Thoracic aorta (tissue), 2 donors: ENCODE results near the gene SMC3. TPM values are rescaled to one million over a fixed set of nuclear protein-coding genes. Genes with fewer than 3 reads are reported as not detected.

Experiments
- ATAC-seq: fragments of 150-250 bp; one replicate; pipeline ENCODE4 v1.8.0; 2017; ENCODE audit warnings: low read depth; ENCODE audit not compliant: insufficient number of reproducible peaks, low FRiP score
- DNase-seq: peaks from one replicate; pipeline ENCODE4 v3.0.0-alpha.2; 2020; ENCODE audit warnings: low spot score
- H3K27ac ChIP-seq, 2 donors: fragments of 200-600 bp; sonication (generic); 1 replicate in 1 of 2; 2 replicates in 1 of 2; pipeline ENCODE4 v1.5.1; 2016; ENCODE audit warnings: mild to moderate bottlenecking in 2 of 2, moderate library complexity in 2 of 2
- H3K27me3 ChIP-seq: fragments of 200-600 bp; sonication (generic); replicated peaks from 2 replicates; pipeline ENCODE4 v1.6.0; 2016; ENCODE audit warnings: mild to moderate bottlenecking; ENCODE audit not compliant: insufficient read depth
- H3K36me3 ChIP-seq: fragments of 200-600 bp; sonication (generic); one replicate; pipeline ENCODE4 v1.5.1; 2016
- H3K4me1 ChIP-seq, 2 donors: fragments of 200-600 bp; sonication (generic); 1 replicate in 1 of 2; 2 replicates in 1 of 2; pipeline versions ENCODE4 v1.5.1 to v1.6.0; 2016; ENCODE audit warnings: low read depth in 2 of 2, mild to moderate bottlenecking in 1 of 2; ENCODE audit not compliant: control insufficient read depth in 1 of 2
- H3K4me3 ChIP-seq: fragments of 200-600 bp; sonication (generic); 2 replicates; pipeline ENCODE4 v1.5.1; 2016; ENCODE audit warnings: mild to moderate bottlenecking
- H3K9me3 ChIP-seq: fragments of 200-600 bp; sonication (generic); 2 replicates; pipeline ENCODE4 v1.5.1; 2016
- CTCF ChIP-seq: fragments of 200-600 bp; sonication (generic); IDR thresholded peaks from one replicate; pipeline ENCODE4 v1.5.1; 2019; ENCODE audit warnings: antibody characterized with exemption
- total RNA-seq, 2 donors: library from RNA; depleted of rRNA; stranded (reverse); fragments of >200 nt; gene quantifications; one replicate each; pipeline versions ENCODE4 v1.1.0 to v1.2.3, GENCODE V29; 2016

SMC3 gene
- total RNA-seq, 2 donors from 2014 or later: 19.8 to 32.7 TPM

- Histone ChIP-seq H3K36me3 (no peaks in the 10 kb centered on the region), H3K9me3 (no peaks in the 10 kb centered on the region), H3K27ac (no peak overlapping the region), H3K27me3 (no peaks in the 10 kb centered on the region), H3K4me1 (no peaks in the 10 kb centered on the region), H3K4me3 (no peak overlapping the region)
- ATAC-seq: no peak
- no peak for TF ChIP-seq CTCF
- no peak for DNase-seq
These were observed 45.1 kb downstream of the SMC3 start for GRCh38 chr10:110612629-110613028.

- Histone ChIP-seq H3K9me3 (no peaks in the 10 kb centered on the region), H3K4me1 (no peaks in the 10 kb centered on the region), H3K4me3 (no peak overlapping the region), H3K27ac (no peak overlapping the region), H3K27me3 (no peaks in the 10 kb centered on the region), H3K36me3 (no peaks in the 10 kb centered on the region)
- DNase-seq: no peak
- no peak for ATAC-seq
- TF ChIP-seq CTCF: no peak
These were observed 46.0 kb downstream of the SMC3 start for GRCh38 chr10:110613341-110613995.

- no peaks in the 10 kb centered on the region for H3K27me3 ChIP-seq
- DNase-seq: no peak
- H3K36me3 ChIP-seq: no peaks in the 10 kb centered on the region
- no peaks in the 10 kb centered on the region for H3K9me3 ChIP-seq
- H3K4me3 ChIP-seq: no peak overlapping the region
- no peak overlapping the region for H3K27ac ChIP-seq
- no peak for ATAC-seq
- H3K4me1 ChIP-seq: no peaks in the 10 kb centered on the region
- no peak for TF ChIP-seq CTCF
These were observed 46.6 kb downstream of the SMC3 start for GRCh38 chr10:110613996-110614495.

- Histone ChIP-seq H3K4me3 (no peak overlapping the region), H3K27ac (no peak overlapping the region), H3K9me3 (no peaks in the 10 kb centered on the region), H3K27me3 (no peaks in the 10 kb centered on the region), H3K4me1 (no peaks in the 10 kb centered on the region), H3K36me3 (no peaks in the 10 kb centered on the region)
- DNase-seq (no peak), ATAC-seq (no peak)
- no peak for TF ChIP-seq CTCF
These were observed 47.7 kb downstream of the SMC3 start for GRCh38 chr10:110615057-110615747.

- H3K9me3 ChIP-seq: no peaks in the 10 kb centered on the region
- H3K36me3 ChIP-seq: no peaks in the 10 kb centered on the region
- no peak overlapping the region for H3K4me3 ChIP-seq
- H3K27ac ChIP-seq: no peak overlapping the region
- no peaks in the 10 kb centered on the region for H3K4me1 ChIP-seq
- no peaks in the 10 kb centered on the region for H3K27me3 ChIP-seq
- DNase-seq (no peak), ATAC-seq (no peak)
- no peak for TF ChIP-seq CTCF
These were observed 49.1 kb downstream of the SMC3 start for GRCh38 chr10:110616493-110617033.
